AG09319 (cell line): ENCODE results near the gene KCTD10.

Source experiments
- DNase-seq: peaks from one replicate; pipeline ENCODE4 v3.0.0-alpha.2; 2010; ENCODE audit warnings: low read depth; ENCODE audit errors: extremely low read depth
- CTCF ChIP-seq: IDR thresholded peaks from 2 replicates; pipeline ENCODE4 v1.5.1; 2011; ENCODE audit warnings: low read depth, mild to moderate bottlenecking, inconsistent platforms, low read length, moderate library complexity

The KCTD10 gene

GRCh38 chr12:109464642-109465351 lies 12.3 kb downstream of the KCTD10 start:
- DNase-seq, result no peak
- TF ChIP-seq CTCF, result no peak

- no peak for TF ChIP-seq CTCF
- DNase-seq, result no peak
These were observed 13.3 kb downstream of the KCTD10 start for GRCh38 chr12:109463756-109464155.

- no peak for TF ChIP-seq CTCF
- DNase-seq, result peak; percentile 97
These were observed 14.0 kb downstream of the KCTD10 start for GRCh38 chr12:109462868-109463692.

GRCh38 chr12:109461846-109462756 lies 15.0 kb downstream of the KCTD10 start:
- peak; percentile 99 for DNase-seq
- TF ChIP-seq CTCF, result no peak

DNA sequence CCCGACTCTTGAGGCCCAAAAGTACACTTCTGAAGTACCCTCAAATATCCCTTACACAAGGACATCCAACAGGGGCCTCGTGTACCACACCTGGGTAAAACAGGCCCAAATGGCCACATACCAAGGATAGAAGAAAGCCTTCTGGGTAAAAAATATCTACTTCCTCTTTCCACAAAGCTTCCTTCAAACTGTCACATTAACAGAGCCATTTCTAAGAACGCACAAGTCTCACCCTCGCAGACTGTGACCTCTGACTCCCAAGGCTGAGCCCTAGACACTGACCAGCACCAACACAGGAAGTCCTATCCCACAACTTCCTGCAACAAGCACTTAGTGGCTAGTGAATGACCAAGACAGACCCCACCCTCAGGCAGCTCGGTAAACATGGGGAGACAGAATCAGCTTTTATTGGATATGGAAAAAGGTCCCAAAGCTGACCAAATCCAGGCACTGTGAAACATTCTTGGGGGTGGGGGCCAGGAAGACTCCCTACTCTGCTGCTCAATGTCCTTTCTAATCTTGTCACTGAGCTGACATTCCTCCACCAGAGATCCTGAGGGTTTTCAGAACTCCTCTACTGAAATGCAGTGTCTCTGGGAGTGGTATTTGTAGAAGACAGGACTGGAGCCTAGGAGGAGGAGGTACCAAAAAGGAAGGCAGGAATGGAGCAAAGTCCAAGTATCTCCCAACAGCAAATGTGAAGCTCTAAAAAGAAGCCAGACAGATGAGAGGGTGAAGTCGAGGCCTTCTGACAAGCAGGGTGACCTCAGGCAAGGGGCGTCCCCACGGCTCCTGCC lies 15.9 kb downstream of the KCTD10 start:
- DNase-seq, result no peak
- TF ChIP-seq CTCF, result no peak

DNA sequence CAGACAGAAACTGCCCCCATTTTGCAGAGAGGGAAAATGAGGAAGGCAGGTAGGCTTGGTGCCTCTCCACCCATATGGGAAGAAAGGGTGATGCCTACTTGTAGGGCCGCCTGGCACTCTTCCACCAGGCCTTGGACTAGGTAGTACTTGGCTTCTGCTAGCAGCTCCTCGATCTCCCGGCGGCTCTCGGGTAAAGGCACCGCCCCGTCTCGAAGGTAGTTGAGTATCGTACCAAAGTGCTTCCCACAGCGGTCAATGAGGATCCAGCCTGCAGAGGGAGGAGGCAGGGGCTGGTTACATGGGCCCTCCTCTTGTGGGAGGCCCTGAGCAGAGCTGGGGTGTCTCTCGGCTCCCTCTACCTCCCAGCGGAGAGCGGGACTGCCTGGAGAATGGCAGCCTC lies 16.6 kb downstream of the KCTD10 start:
- DNase-seq, result no peak
- no peak for TF ChIP-seq CTCF
